Measurements from ENCODE around the gene PEX11G.

DNA sequence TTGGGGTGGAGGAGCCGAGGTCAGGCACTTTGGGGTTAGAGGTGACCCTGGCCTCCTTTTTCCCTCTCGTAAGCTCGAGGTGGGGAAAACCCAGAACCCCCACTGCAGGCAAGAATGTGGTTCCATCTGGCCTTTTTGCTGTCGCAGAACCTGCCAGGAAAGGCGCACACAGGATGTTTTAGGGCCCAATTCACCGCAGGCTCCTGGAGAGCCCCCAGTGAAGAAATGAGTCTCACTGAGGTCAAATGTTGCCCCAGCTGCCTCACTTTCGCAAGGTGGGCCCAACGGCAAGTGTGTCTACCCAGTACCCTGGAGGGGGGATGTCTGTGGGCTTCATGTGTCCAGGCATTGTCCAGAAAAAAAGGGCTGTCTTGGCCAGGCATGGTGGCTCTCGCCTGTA is 61.8 kb downstream of the PEX11G start:
- TF ChIP-seq, protein P1, sequence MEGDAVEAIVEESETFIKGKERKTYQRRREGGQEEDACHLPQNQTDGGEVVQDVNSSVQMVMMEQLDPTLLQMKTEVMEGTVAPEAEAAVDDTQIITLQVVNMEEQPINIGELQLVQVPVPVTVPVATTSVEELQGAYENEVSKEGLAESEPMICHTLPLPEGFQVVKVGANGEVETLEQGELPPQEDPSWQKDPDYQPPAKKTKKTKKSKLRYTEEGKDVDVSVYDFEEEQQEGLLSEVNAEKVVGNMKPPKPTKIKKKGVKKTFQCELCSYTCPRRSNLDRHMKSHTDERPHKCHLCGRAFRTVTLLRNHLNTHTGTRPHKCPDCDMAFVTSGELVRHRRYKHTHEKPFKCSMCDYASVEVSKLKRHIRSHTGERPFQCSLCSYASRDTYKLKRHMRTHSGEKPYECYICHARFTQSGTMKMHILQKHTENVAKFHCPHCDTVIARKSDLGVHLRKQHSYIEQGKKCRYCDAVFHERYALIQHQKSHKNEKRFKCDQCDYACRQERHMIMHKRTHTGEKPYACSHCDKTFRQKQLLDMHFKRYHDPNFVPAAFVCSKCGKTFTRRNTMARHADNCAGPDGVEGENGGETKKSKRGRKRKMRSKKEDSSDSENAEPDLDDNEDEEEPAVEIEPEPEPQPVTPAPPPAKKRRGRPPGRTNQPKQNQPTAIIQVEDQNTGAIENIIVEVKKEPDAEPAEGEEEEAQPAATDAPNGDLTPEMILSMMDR (IDR thresholded peaks at IDR 0.05; ENCODE audit: low read depth, low read length), result no peak
- TF ChIP-seq POLR2A (IDR thresholded peaks at IDR 0.05; ENCODE audit: extremely low read depth, insufficient read length), result no peak
- TF ChIP-seq MYC (IDR thresholded peaks at IDR 0.05; ENCODE audit: low read depth, low read length), result no peak
